NCI-H82 (cell line): ENCODE results near the gene APOL4.
"Not testable (repeated sequence)": the region's sequence is repeated elsewhere in the genome, so short reads cannot be mapped to it uniquely, and the experiment has no call there.

Experiments used
- DNase-seq: peaks from one replicate; lab custom pipeline; 2025; lab: John Stamatoyannopoulos, UW

The APOL4 gene

GRCh38 chr22:36155702-36156101 lies 45.9 kb downstream of the APOL4 start:
- no peak for DNase-seq

- no peak for DNase-seq
Observed at GRCh38 chr22:36154423-36154945, 47.1 kb downstream of the APOL4 start.

GRCh38 chr22:36153501-36154422 lies 47.8 kb downstream of the APOL4 start:
- no peak for DNase-seq

GRCh38 chr22:36152821-36153220 lies 48.8 kb downstream of the APOL4 start:
- not testable (repeated sequence) for DNase-seq

- no peak for DNase-seq
Observed at GRCh38 chr22:36152088-36152487, 49.5 kb downstream of the APOL4 start.

GRCh38 chr22:36151006-36151595 lies 50.5 kb downstream of the APOL4 start:
- no peak for DNase-seq

GRCh38 chr22:36149441-36149840 lies 52.2 kb downstream of the APOL4 start:
- DNase-seq, result no peak

- DNase-seq, result no peak
Observed at GRCh38 chr22:36148411-36148810, 53.2 kb downstream of the APOL4 start.

GRCh38 chr22:36147196-36147791 lies 54.3 kb downstream of the APOL4 start:
- DNase-seq, result no peak

- DNase-seq, result no peak
Observed at GRCh38 chr22:36145881-36146280, 55.7 kb downstream of the APOL4 start.

GRCh38 chr22:36144886-36145541 lies 56.6 kb downstream of the APOL4 start:
- DNase-seq, result peak; percentile 71

- no peak for DNase-seq
Observed at GRCh38 chr22:36143956-36144355, 57.7 kb downstream of the APOL4 start.

- no peak for DNase-seq
Observed at GRCh38 chr22:36143066-36143815, 58.4 kb downstream of the APOL4 start.

- no peak for DNase-seq
Observed at GRCh38 chr22:36141481-36141880, 60.1 kb downstream of the APOL4 start.
